Measurements from ENCODE around the gene KIF2C. TPM values are rescaled to one million over a fixed set of nuclear protein-coding genes. Genes with fewer than 3 reads are reported as not detected.

KIF2C gene
- total RNA-seq, 6 experiments from 2014 or later = 15.6 to 48.5 (median 43.3) TPM

- no peak for DNase-seq
- H3K4me3 Mint-ChIP-seq = peak overlapping the region; percentile 94
- H3K9me3 Mint-ChIP-seq = no peaks in the 10 kb centered on the region
- peaks cover 45% of the 10 kb centered on the region for H3K36me3 Mint-ChIP-seq (ENCODE audit: low read depth)
- peaks cover 72% of the 10 kb centered on the region for H3K4me1 Mint-ChIP-seq (ENCODE audit: low read depth)
- peak overlapping the region; percentile 94 for H3K27ac Mint-ChIP-seq
- peaks cover 17% of the 10 kb centered on the region for H3K27me3 Mint-ChIP-seq (ENCODE audit: insufficient read depth)
- TF ChIP-seq CTCF (IDR thresholded peaks at IDR 0.05) = no peak
These were observed 63.9 kb downstream of the KIF2C start for GRCh38 chr1:44803312-44804095.

GRCh38 chr1:44805311-44806024 is 65.8 kb downstream of the KIF2C start:
- Mint-ChIP-seq H3K27ac (peak overlapping the region; percentile 94), H3K9me3 (no peaks in the 10 kb centered on the region), H3K36me3 (ENCODE audit: low read depth) (peaks cover 54% of the 10 kb centered on the region), H3K4me3 (peak overlapping the region; percentile 30), H3K27me3 (ENCODE audit: insufficient read depth) (peaks cover 30% of the 10 kb centered on the region), H3K4me1 (ENCODE audit: low read depth) (peaks cover 78% of the 10 kb centered on the region)
- DNase-seq = no peak
- TF ChIP-seq CTCF (IDR thresholded peaks at IDR 0.05) = peak; percentile 44; the same call in 1 of the 2 replicates

- no peak for DNase-seq
- H3K36me3 Mint-ChIP-seq (ENCODE audit: low read depth) = peaks cover 49% of the 10 kb centered on the region
- H3K9me3 Mint-ChIP-seq = no peaks in the 10 kb centered on the region
- peak; percentile 44 for TF ChIP-seq CTCF (IDR thresholded peaks at IDR 0.05)
- H3K27me3 Mint-ChIP-seq (ENCODE audit: insufficient read depth) = peaks cover 34% of the 10 kb centered on the region
- peak overlapping the region; percentile 78; the same call in 1 of the 2 replicates for H3K4me3 Mint-ChIP-seq
- H3K27ac Mint-ChIP-seq = peak overlapping the region; percentile 100
- peaks cover 85% of the 10 kb centered on the region for H3K4me1 Mint-ChIP-seq (ENCODE audit: low read depth)
These were observed 66.5 kb downstream of the KIF2C start for GRCh38 chr1:44806025-44806703.

- peaks cover 89% of the 10 kb centered on the region for H3K4me1 Mint-ChIP-seq (ENCODE audit: low read depth)
- DNase-seq = no peak
- TF ChIP-seq CTCF (IDR thresholded peaks at IDR 0.05) = no peak
- H3K36me3 Mint-ChIP-seq (ENCODE audit: low read depth) = peaks cover 46% of the 10 kb centered on the region
- no peaks in the 10 kb centered on the region for H3K9me3 Mint-ChIP-seq
- H3K27ac Mint-ChIP-seq = peak within 1 kb of the TSS; percentile 100
- H3K27me3 Mint-ChIP-seq (ENCODE audit: insufficient read depth) = peaks cover 36% of the 10 kb centered on the region
- peak within 1 kb of the TSS; percentile 78 for H3K4me3 Mint-ChIP-seq
These were observed 67.2 kb downstream of the KIF2C start, which contains the start of gene DYNLT4 for GRCh38 chr1:44806704-44807363. Gene DYNLT4, minus strand, starts transcription at chr1:44807351. Its CDS starts 683 bp downstream, at chr1:44806668.
